MCF 10A (cell line): ENCODE data around the gene SCAF8. TPM values are rescaled to one million over a fixed set of nuclear protein-coding genes. Genes with fewer than 3 reads are reported as not detected.
A peak's percentile ranks its signal among the peaks of the same experiment; 100 is the strongest.

ENCODE experiments used
- BruUV-seq: library from RNA; stranded (reverse); fragments of 400-500 nt; replicated peaks from 2 replicates; lab custom pipeline; 2021; lab: Mats Ljungman, UMichigan
- CTCF ChIA-PET: fragments of 300-600 bp; sonication (Branson Sonifier 250); formaldehyde crosslinking; extraction: SDS; loops from one replicate; lab custom pipeline; 2021; ENCODE audit warnings: antibody characterized with exemption, inconsistent platforms; lab: Yijun Ruan, JAX
- POLR2A ChIA-PET: fragments of 300-600, 350-650 bp; sonication (Branson Sonifier 250); formaldehyde crosslinking; extraction: SDS; loops from one replicate; lab custom pipeline; 2020; ENCODE audit warnings: antibody characterized with exemption, inconsistent platforms; lab: Yijun Ruan, JAX
- DNase-seq: peaks from one replicate; pipeline ENCODE4 v3.0.0-alpha.2; 2018; ENCODE audit not compliant: unreplicated experiment
- H3K27ac Mint-ChIP-seq: one replicate; pipeline ENCODE4 v1.8.0; 2022; ENCODE audit warnings: mild to moderate bottlenecking, low read depth, mixed read lengths; ENCODE audit not compliant: unreplicated experiment
- H3K27me3 Mint-ChIP-seq: one replicate; pipeline ENCODE4 v1.8.0; 2022; ENCODE audit warnings: mixed read lengths; ENCODE audit not compliant: insufficient read depth, unreplicated experiment
- H3K36me3 Mint-ChIP-seq: one replicate; pipeline ENCODE4 v1.8.0; 2022; ENCODE audit warnings: mild to moderate bottlenecking, moderate library complexity, mixed read lengths; ENCODE audit not compliant: insufficient read depth, unreplicated experiment
- H3K4me1 Mint-ChIP-seq: one replicate; pipeline ENCODE4 v1.8.0; 2022; ENCODE audit warnings: mixed read lengths; ENCODE audit not compliant: insufficient read depth, unreplicated experiment
- H3K4me3 Mint-ChIP-seq: one replicate; pipeline ENCODE4 v1.8.0; 2022; ENCODE audit warnings: mild to moderate bottlenecking, moderate library complexity, mixed read lengths; ENCODE audit not compliant: unreplicated experiment
- H3K9me3 Mint-ChIP-seq: one replicate; pipeline ENCODE4 v1.8.0; 2022; ENCODE audit warnings: mixed read lengths; ENCODE audit not compliant: unreplicated experiment
- intact Hi-C: fragments of 100-400 bp; cut with micrococcal nuclease; formaldehyde crosslinking; loops from 2 replicates; pipeline ENCODE4 v1.14.1; 2022
- total RNA-seq: library from RNA; stranded (reverse); gene quantifications from 2 replicates; pipeline ENCODE4 v1.2.3, GENCODE V29; 2022
- TF ChIP-seq, protein P1 (sequence below): fragments of 200-600 bp; IDR thresholded peaks from one replicate; pipeline ENCODE4 v1.8.0; 2022; ENCODE audit warnings: antibody characterized with exemption, mild to moderate bottlenecking; ENCODE audit not compliant: unreplicated experiment

The SCAF8 gene
- total RNA-seq, 1 experiment from 2014 or later = 49.2 TPM

DNA sequence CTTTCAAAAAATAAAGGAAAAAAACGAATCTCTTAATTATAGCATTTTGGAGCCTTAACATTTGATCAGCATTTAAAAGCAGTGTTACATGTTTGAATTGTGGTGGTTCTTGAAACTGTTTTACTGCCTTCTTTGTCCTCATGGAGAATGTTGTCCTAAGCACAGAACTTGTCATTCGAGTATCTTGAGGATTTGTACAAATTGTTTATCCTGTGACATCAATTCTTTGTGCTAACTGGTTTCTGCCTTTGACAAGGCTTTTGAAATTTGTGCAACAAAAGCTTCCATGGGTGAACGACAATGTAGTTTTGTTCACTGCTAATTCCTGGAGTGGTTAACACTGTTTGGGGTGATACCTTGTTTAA is 130.8 kb downstream of the SCAF8 start:
- CTCF ChIA-PET = no interaction called here

DNA sequence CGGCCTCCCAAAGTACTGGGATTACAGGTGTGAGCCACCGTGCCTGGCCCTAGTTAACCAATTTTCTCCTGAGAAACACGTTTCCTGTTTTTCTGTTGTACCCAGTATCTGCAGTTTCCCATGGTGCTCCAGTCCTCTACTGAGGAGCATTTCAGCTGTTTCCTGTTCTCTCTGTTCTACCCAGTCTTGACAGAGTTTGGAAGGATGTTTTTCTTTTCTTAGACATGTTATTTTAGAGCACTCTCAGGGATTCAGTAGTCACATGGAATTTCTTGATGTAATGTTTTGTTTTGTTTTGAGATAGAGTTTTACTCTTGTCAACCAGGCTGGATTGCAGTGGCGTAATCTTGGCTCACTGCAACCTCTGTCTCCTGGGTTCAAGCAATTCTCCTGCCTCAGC is 132.1 kb downstream of the SCAF8 start:
- H3K4me1 Mint-ChIP-seq = peaks cover 5% of the 10 kb centered on the region
- no peak overlapping the region for H3K4me3 Mint-ChIP-seq
- CTCF ChIA-PET = interaction anchor here (0.7 to 2.1 kb wide), 4 partner anchors 11 to 190 kb away, joined by 3 to 5 read pairs (median 4); no protein-coding TSS in a partner anchor
- intact Hi-C loops = no loop called here
- no peak overlapping the region for H3K27ac Mint-ChIP-seq
- H3K9me3 Mint-ChIP-seq = no peaks in the 10 kb centered on the region
- POLR2A ChIA-PET = no interaction called here
- TF ChIP-seq, protein P1, sequence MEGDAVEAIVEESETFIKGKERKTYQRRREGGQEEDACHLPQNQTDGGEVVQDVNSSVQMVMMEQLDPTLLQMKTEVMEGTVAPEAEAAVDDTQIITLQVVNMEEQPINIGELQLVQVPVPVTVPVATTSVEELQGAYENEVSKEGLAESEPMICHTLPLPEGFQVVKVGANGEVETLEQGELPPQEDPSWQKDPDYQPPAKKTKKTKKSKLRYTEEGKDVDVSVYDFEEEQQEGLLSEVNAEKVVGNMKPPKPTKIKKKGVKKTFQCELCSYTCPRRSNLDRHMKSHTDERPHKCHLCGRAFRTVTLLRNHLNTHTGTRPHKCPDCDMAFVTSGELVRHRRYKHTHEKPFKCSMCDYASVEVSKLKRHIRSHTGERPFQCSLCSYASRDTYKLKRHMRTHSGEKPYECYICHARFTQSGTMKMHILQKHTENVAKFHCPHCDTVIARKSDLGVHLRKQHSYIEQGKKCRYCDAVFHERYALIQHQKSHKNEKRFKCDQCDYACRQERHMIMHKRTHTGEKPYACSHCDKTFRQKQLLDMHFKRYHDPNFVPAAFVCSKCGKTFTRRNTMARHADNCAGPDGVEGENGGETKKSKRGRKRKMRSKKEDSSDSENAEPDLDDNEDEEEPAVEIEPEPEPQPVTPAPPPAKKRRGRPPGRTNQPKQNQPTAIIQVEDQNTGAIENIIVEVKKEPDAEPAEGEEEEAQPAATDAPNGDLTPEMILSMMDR = no peak
- peaks cover 22% of the 10 kb centered on the region for H3K36me3 Mint-ChIP-seq
- no peaks in the 10 kb centered on the region for H3K27me3 Mint-ChIP-seq
- DNase-seq = no peak
- no TSS peak for BruUV-seq

More for the DNA sequence above, 130.8 kb downstream of the SCAF8 start:
- intact Hi-C loops = no loop called here
- Mint-ChIP-seq H3K27ac (no peak overlapping the region), H3K36me3 (peaks cover 22% of the 10 kb centered on the region), H3K9me3 (no peaks in the 10 kb centered on the region), H3K4me3 (no peak overlapping the region), H3K4me1 (peaks cover 5% of the 10 kb centered on the region), H3K27me3 (no peaks in the 10 kb centered on the region)
- POLR2A ChIA-PET = interaction anchor here (1.2 kb wide), 1 partner anchor 10 kb away, joined by 3 read pairs; no protein-coding TSS in a partner anchor
- DNase-seq = no peak
- BruUV-seq = no TSS peak
- TF ChIP-seq, protein P1 = no peak

DNA sequence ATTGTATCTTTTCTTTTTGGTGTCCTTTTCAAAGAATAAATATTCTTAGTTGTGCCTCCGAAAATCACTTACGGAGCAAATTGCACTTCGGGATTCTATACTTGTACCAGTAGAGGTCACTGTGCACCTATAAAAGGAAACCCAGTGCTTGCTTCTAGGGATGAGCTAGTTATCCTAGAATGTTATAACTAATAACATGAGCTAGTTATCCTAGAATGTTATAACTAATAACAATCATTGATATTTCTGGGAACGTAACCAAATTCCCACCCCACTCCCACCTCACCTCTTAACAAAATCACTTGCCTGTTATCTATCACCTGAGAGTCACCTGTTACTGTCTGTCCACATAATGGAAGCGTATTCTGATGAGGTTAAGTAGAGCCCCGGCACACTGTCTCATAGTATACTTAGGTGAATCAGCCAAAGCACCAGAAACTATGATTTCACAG is 135.0 kb downstream of the SCAF8 start:
- peaks cover 5% of the 10 kb centered on the region for H3K4me1 Mint-ChIP-seq
- no peak overlapping the region for H3K27ac Mint-ChIP-seq
- peak; percentile 66 for DNase-seq
- H3K36me3 Mint-ChIP-seq = peaks cover 16% of the 10 kb centered on the region
- H3K9me3 Mint-ChIP-seq = no peaks in the 10 kb centered on the region
- intact Hi-C loops = loop anchor here (1.0 to 2.0 kb wide), 3 partner anchors 61 to 306 kb away; no protein-coding TSS in a partner anchor
- POLR2A ChIA-PET = interaction anchor here (0.6 to 1.7 kb wide), 3 partner anchors 9 to 304 kb away, joined by 3 to 6 read pairs (median 4); no protein-coding TSS in a partner anchor
- CTCF ChIA-PET = interaction anchor here (0.6 to 2.8 kb wide), 28 partner anchors 8 to 663 kb away, joined by 3 to 18 read pairs (median 4); no protein-coding TSS in a partner anchor
- H3K4me3 Mint-ChIP-seq = no peak overlapping the region
- TF ChIP-seq, protein P1 = peak; percentile 49
- BruUV-seq = no TSS peak
- no peaks in the 10 kb centered on the region for H3K27me3 Mint-ChIP-seq

DNA sequence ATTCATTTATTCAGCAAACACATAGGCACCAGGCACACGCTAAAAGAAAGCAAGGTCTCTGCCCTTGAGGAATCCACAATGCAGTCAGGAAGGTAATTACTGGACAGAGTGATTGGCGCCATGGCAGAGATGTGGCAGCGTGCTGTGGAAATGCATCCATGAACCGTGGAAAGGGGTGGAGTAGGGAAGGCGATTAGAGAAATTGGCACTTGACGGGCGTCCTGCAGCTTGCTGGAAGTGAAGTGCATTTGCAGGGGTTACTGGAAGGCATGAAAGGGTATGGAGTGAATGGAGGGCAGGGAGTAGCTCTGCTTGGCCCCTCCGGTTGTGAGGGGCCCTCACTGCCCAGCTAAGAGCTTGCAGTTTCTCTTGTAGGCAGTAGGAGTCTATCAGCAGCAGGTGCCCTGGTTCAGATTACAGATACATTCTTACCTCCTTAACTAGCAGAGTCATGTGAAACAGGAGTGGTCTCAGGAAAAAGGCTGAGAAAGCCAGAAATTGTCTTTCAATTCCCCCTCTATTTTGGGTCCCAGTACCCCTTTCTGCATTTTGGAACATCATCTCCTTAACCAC is 139.4 kb downstream of the SCAF8 start:
- no peak for DNase-seq
- ChIA-PET POLR2A (interaction anchor here (0.6 kb wide), 1 partner anchor 438 kb away, joined by 3 read pairs; no protein-coding TSS in a partner anchor), CTCF (no interaction called here)
- intact Hi-C loops = no loop called here
- Mint-ChIP-seq H3K27ac (no peak overlapping the region), H3K27me3 (no peaks in the 10 kb centered on the region), H3K4me1 (no peaks in the 10 kb centered on the region), H3K4me3 (no peak overlapping the region), H3K36me3 (peaks cover 10% of the 10 kb centered on the region), H3K9me3 (no peaks in the 10 kb centered on the region)
- TF ChIP-seq, protein P1 = no peak
- BruUV-seq = no TSS peak
